SK-N-MC (cell line): ENCODE results near the gene PLEKHA6.
"Not testable (repeated sequence)": the region's sequence is repeated elsewhere in the genome, so short reads cannot be mapped to it uniquely, and the experiment has no call there.

Source experiments
- EZH2 ChIP-seq: fragments of 200-600 bp; sonication (generic); IDR thresholded peaks from one replicate; pipeline ENCODE4 v1.6.1; 2017; ENCODE audit warnings: antibody characterized with exemption
- POLR2AphosphoS5 ChIP-seq: IDR thresholded peaks from 2 replicates; pipeline ENCODE4 v1.6.1; 2012; ENCODE audit warnings: mild to moderate bottlenecking, low read depth, low read length, borderline replicate concordance

GRCh38 chr1:204327870-204328269, 31.9 kb downstream of the PLEKHA6 start:
- not testable (repeated sequence) for TF ChIP-seq EZH2, POLR2AphosphoS5
